Fibroblast of lung (primary cell): Measurements from ENCODE around the gene CH25H.

ENCODE experiments used
- CTCF ChIP-seq, 2 donors: IDR thresholded peaks in 1 of 2; conservative IDR thresholded peaks in 1 of 2; 1 replicate in 1 of 2; 2 replicates in 1 of 2; pipeline ENCODE4 v1.5.1; 2011 to 2012; ENCODE audit warnings: low read length in 2 of 2, control low read depth in 1 of 2, inconsistent platforms in 1 of 2, low read depth in 1 of 2, mild to moderate bottlenecking in 1 of 2
- EZH2 ChIP-seq: IDR thresholded peaks from 2 replicates; pipeline ENCODE4 v1.5.1; 2012; ENCODE audit warnings: low read length, control low read depth, mild to moderate bottlenecking; ENCODE audit errors: missing control alignments

GRCh38 chr10:89241486-89242344, 34.6 kb upstream of the CH25H start:
- TF ChIP-seq CTCF (conservative IDR thresholded peaks at IDR 0.05 in 1 of 2, IDR thresholded peaks at IDR 0.05 in 1 of 2; ENCODE audit: low read depth in 1 of 2, low read length in 2 of 2) (no peak), EZH2 (no peak)
